MM.1S (cell line): Measurements from ENCODE around the gene HDAC6.

Experiments used
- DNase-seq: peaks from one replicate; pipeline ENCODE4 v3.0.0-alpha.2; 2015
- H2AFZ ChIP-seq: fragments of 300-600 bp; sonication (generic); 2 replicates; pipeline ENCODE4 v1.6.0; 2016; ENCODE audit warnings: antibody characterized with exemption, low read length
- H3F3A ChIP-seq: fragments of 300-600 bp; sonication (generic); 2 replicates; pipeline ENCODE4 v1.6.1; 2016; ENCODE audit warnings: mild to moderate bottlenecking, antibody characterized with exemption, low read length, moderate library complexity, mixed read lengths; ENCODE audit not compliant: insufficient read depth
- H3K27ac ChIP-seq: fragments of 300-600 bp; sonication (generic); 2 replicates; pipeline ENCODE4 v1.5.1; 2016; ENCODE audit warnings: mild to moderate bottlenecking, low read length
- H3K27me3 ChIP-seq: fragments of 300-600 bp; sonication (generic); replicated peaks from 2 replicates; pipeline ENCODE4 v1.6.0; 2016; ENCODE audit warnings: low read length; ENCODE audit not compliant: insufficient read depth
- H3K36me3 ChIP-seq: fragments of 300-600 bp; sonication (generic); replicated peaks from 2 replicates; pipeline ENCODE4 v1.6.1; 2016; ENCODE audit warnings: mild to moderate bottlenecking, low read length, mixed read lengths; ENCODE audit not compliant: insufficient read depth
- H3K4me1 ChIP-seq: fragments of 300-600 bp; sonication (generic); 2 replicates; pipeline ENCODE4 v1.6.1; 2016; ENCODE audit warnings: low read length, mixed read lengths
- H3K4me2 ChIP-seq: fragments of 300-600 bp; sonication (generic); 2 replicates; pipeline ENCODE4 v1.6.0; 2016; ENCODE audit warnings: low read depth, low read length
- H3K4me3 ChIP-seq: fragments of 300-600 bp; sonication (generic); 2 replicates; pipeline ENCODE4 v1.5.1; 2016; ENCODE audit warnings: low read length, mixed read lengths
- H3K79me2 ChIP-seq: fragments of 300-600 bp; sonication (generic); 2 replicates; pipeline ENCODE4 v1.6.1; 2016; ENCODE audit warnings: mixed run types, low read length, mixed read lengths
- H3K9ac ChIP-seq: fragments of 300-600 bp; sonication (generic); 2 replicates; pipeline ENCODE4 v1.6.1; 2016; ENCODE audit warnings: low read length, mixed read lengths
- H3K9me2 ChIP-seq: fragments of 300-600 bp; sonication (generic); replicated peaks from 2 replicates; pipeline ENCODE4 v1.6.1; 2016; ENCODE audit warnings: mild to moderate bottlenecking, low read length, mixed read lengths; ENCODE audit not compliant: insufficient read depth
- H3K9me3 ChIP-seq: fragments of 300-600 bp; sonication (generic); replicated peaks from 2 replicates; pipeline ENCODE4 v1.6.1; 2016; ENCODE audit warnings: mild to moderate bottlenecking, low read length, mixed read lengths; ENCODE audit not compliant: insufficient read depth
- H4K20me1 ChIP-seq: fragments of 300-600 bp; sonication (generic); 2 replicates; pipeline ENCODE4 v1.6.1; 2016; ENCODE audit warnings: mild to moderate bottlenecking, low read length, moderate library complexity, mixed read lengths; ENCODE audit not compliant: insufficient read depth
- CTCF ChIP-seq: fragments of 300-600 bp; sonication (generic); IDR thresholded peaks from 2 replicates; pipeline ENCODE4 v1.5.1; 2016; ENCODE audit warnings: antibody characterized with exemption, low read length, mixed read lengths
- EZH2 ChIP-seq: fragments of 300-600 bp; sonication (generic); optimal IDR thresholded peaks from 2 replicates; pipeline ENCODE3; 2017; ENCODE audit warnings: low read depth, mild to moderate bottlenecking, antibody characterized with exemption, low read length, mixed read lengths
- EZH2phosphoT487 ChIP-seq: fragments of 300-600 bp; sonication (generic); IDR thresholded peaks from 2 replicates; pipeline ENCODE4 v1.6.1; 2018; ENCODE audit warnings: antibody characterized with exemption, low read length

HDAC6 gene

GRCh38 chrX:48792219-48792618 lies 9.6 kb upstream of the HDAC6 start:
- DNase-seq: no peak
- Histone ChIP-seq H3K9me3 (no peaks in the 10 kb centered on the region), H3K4me2 (no peak overlapping the region), H4K20me1 (no peaks in the 10 kb centered on the region), H3K79me2 (no peaks in the 10 kb centered on the region), H3K36me3 (no peaks in the 10 kb centered on the region), H2AFZ (no peak overlapping the region), H3K4me1 (no peaks in the 10 kb centered on the region), H3K4me3 (no peak overlapping the region), H3K9ac (no peak overlapping the region), H3K27me3 (no peaks in the 10 kb centered on the region), H3K9me2 (no peaks in the 10 kb centered on the region), H3F3A (no peaks in the 10 kb centered on the region), H3K27ac (no peak overlapping the region)
- no peak for TF ChIP-seq CTCF
- no peak for TF ChIP-seq EZH2
- TF ChIP-seq EZH2phosphoT487: no peak

DNA sequence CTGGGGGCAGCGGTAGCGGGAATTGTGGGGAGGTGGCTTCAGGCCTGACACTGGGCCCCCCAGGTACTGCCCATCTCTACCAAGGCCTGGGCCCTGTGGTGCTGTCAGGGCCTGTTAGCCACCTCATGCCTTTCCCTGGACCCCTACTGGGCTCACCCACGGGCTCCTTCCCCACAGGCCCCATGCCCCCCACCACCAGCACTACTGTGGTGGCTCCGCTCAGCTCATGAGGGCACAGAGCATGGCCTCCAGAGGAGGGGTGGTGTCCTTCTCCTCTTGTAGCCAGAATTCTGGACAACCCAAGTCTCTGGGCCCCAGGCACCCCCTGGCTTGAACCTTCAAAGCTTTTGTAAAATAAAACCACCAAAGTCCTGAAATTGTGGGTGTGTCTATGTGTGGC lies 7.9 kb upstream of the HDAC6 start:
- Histone ChIP-seq H3K79me2 (no peaks in the 10 kb centered on the region), H2AFZ (no peak overlapping the region), H4K20me1 (no peaks in the 10 kb centered on the region), H3F3A (no peaks in the 10 kb centered on the region), H3K4me1 (no peaks in the 10 kb centered on the region), H3K9ac (no peak overlapping the region), H3K36me3 (no peaks in the 10 kb centered on the region), H3K9me2 (no peaks in the 10 kb centered on the region), H3K9me3 (no peaks in the 10 kb centered on the region), H3K4me3 (no peak overlapping the region), H3K27ac (no peak overlapping the region), H3K4me2 (no peak overlapping the region), H3K27me3 (no peaks in the 10 kb centered on the region)
- no peak for DNase-seq
- no peak for TF ChIP-seq EZH2

DNA sequence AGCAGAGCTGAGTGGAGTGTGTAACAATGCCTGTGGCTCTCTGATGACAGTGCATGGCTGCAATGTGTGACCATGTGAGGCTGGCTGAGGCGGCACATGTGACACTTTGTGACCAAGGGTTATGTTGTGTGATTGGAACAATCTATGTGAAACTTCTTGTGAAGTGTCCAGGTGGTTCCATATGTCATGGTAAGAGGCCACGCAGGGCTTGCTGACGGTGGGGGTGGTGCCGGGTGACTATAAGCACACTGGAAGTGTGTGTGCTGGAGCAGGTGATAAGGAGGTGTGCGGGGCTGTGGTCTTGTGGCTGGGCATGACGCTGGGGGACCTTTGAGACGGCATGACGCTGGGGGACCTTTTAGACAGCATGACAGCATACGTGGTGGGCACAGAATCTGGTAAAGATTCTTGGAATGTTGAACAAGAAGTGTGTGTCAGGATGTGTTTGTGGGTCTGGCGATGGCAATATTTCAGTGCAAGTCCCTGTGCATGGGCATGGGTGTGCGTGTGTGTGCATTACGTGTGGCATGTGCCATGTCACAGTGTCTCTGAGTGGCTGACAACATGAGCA lies 7.4 kb upstream of the HDAC6 start:
- H3K4me2 ChIP-seq: no peak overlapping the region
- no peak overlapping the region for H2AFZ ChIP-seq
- TF ChIP-seq EZH2 (no peak), EZH2phosphoT487 (no peak), CTCF (no peak)

GRCh38 chrX:48794911-48795515 lies 6.9 kb upstream of the HDAC6 start:
- no peaks in the 10 kb centered on the region for H4K20me1 ChIP-seq
- no peaks in the 10 kb centered on the region for H3K9me3 ChIP-seq
- H3F3A ChIP-seq: no peaks in the 10 kb centered on the region
- no peaks in the 10 kb centered on the region for H3K27me3 ChIP-seq
- H2AFZ ChIP-seq: no peak overlapping the region
- no peaks in the 10 kb centered on the region for H3K79me2 ChIP-seq
- no peak for DNase-seq
- no peak overlapping the region for H3K4me3 ChIP-seq
- no peaks in the 10 kb centered on the region for H3K9me2 ChIP-seq
- H3K4me1 ChIP-seq: no peaks in the 10 kb centered on the region
- H3K9ac ChIP-seq: no peak overlapping the region
- TF ChIP-seq CTCF (no peak), EZH2phosphoT487 (no peak), EZH2 (no peak)
- no peak overlapping the region for H3K27ac ChIP-seq
- no peaks in the 10 kb centered on the region for H3K36me3 ChIP-seq
- no peak overlapping the region for H3K4me2 ChIP-seq

More for the DNA sequence above, 7.4 kb upstream of the HDAC6 start:
- H3K79me2 ChIP-seq: no peaks in the 10 kb centered on the region
- no peaks in the 10 kb centered on the region for H3K9me2 ChIP-seq
- H3F3A ChIP-seq: no peaks in the 10 kb centered on the region
- DNase-seq: no peak
- no peak overlapping the region for H3K27ac ChIP-seq
- H3K27me3 ChIP-seq: no peaks in the 10 kb centered on the region
- no peak overlapping the region for H3K4me3 ChIP-seq
- no peaks in the 10 kb centered on the region for H3K9me3 ChIP-seq
- no peaks in the 10 kb centered on the region for H4K20me1 ChIP-seq
- no peak overlapping the region for H3K9ac ChIP-seq
- H3K4me1 ChIP-seq: no peaks in the 10 kb centered on the region
- no peaks in the 10 kb centered on the region for H3K36me3 ChIP-seq
